Measurements from ENCODE around the gene REC8.

GRCh38 chr14:24126939-24127338 is 44.9 kb upstream of the REC8 start:
- no peak for TF ChIP-seq POLR2AphosphoS5 (IDR thresholded peaks at IDR 0.05)
- no peak for TF ChIP-seq CTCF (IDR thresholded peaks at IDR 0.05)
- TF ChIP-seq POLR2A (IDR thresholded peaks at IDR 0.05) = no peak
- no peak for TF ChIP-seq EP300 (IDR thresholded peaks at IDR 0.05)

All from suprapubic skin (tissue), 4 donors.